PC-3 (cell line): ENCODE data around the gene USP20. TPM values are rescaled to one million over a fixed set of nuclear protein-coding genes. Genes with fewer than 3 reads are reported as not detected.
A peak's percentile ranks its signal among the peaks of the same experiment; 100 is the strongest.

ENCODE experiments used
- ATAC-seq: fragments of 200-7000 bp; cut with Tn5 transposase; 2 replicates; pipeline ENCODE4 v1.9.1; 2020; ENCODE audit warnings: mild to moderate bottlenecking, moderate library complexity
- Bru-seq: library from RNA; stranded (reverse); fragments of 400-500 nt; gene quantifications from one replicate; lab custom pipeline; 2021; lab: Mats Ljungman, UMichigan
- BruChase-seq, 2 experiments: library from RNA; stranded (reverse); fragments of 400-500 nt; gene quantifications; one replicate each; lab custom pipeline; 2021; lab: Mats Ljungman, UMichigan
- BruUV-seq: library from RNA; stranded (reverse); fragments of 400-500 nt; replicated peaks from 2 replicates; lab custom pipeline; 2021; lab: Mats Ljungman, UMichigan
- CTCF ChIA-PET: fragments of 300-600 bp; sonication (Branson Sonifier 250); formaldehyde crosslinking; loops from one replicate; lab custom pipeline; 2022; ENCODE audit warnings: antibody characterized with exemption; lab: Charles Lee
- POLR2A ChIA-PET: fragments of 300-600 bp; sonication (Branson Sonifier 250); formaldehyde crosslinking; loops from one replicate; lab custom pipeline; 2022; ENCODE audit warnings: antibody characterized with exemption; ENCODE audit not compliant: unreplicated experiment; lab: Charles Lee
- DNase-seq: peaks from one replicate; pipeline ENCODE4 v3.0.0-alpha.2; 2015
- H2AFZ ChIP-seq: fragments of 300-600 bp; sonication (generic); 2 replicates; pipeline ENCODE4 v1.6.0; 2016; ENCODE audit warnings: antibody characterized with exemption, low read length
- H3F3A ChIP-seq: fragments of 300-600 bp; sonication (generic); one replicate; pipeline ENCODE4 v1.6.0; 2017; ENCODE audit warnings: antibody characterized with exemption, low read length, control low read depth, mild to moderate bottlenecking; ENCODE audit not compliant: unreplicated experiment
- H3K27ac ChIP-seq: fragments of 300-600 bp; sonication (generic); 2 replicates; pipeline ENCODE4 v1.5.1; 2016; ENCODE audit warnings: mild to moderate bottlenecking, low read length
- H3K27me3 ChIP-seq: fragments of 300-600 bp; sonication (generic); 2 replicates; pipeline ENCODE4 v1.6.1; 2016; ENCODE audit warnings: low read length, mixed read lengths
- H3K36me3 ChIP-seq: fragments of 300-600 bp; sonication (generic); 2 replicates; pipeline ENCODE4 v1.6.1; 2016; ENCODE audit warnings: low read depth, mixed run types, low read length, mixed read lengths
- H3K4me1 ChIP-seq: fragments of 300-600 bp; sonication (generic); 2 replicates; pipeline ENCODE4 v1.5.1; 2016; ENCODE audit warnings: low read length; ENCODE audit not compliant: insufficient read depth
- H3K4me2 ChIP-seq: fragments of 300-600 bp; sonication (generic); 2 replicates; pipeline ENCODE4 v1.6.0; 2016; ENCODE audit warnings: low read length
- H3K4me3 ChIP-seq: fragments of 300-600 bp; sonication (generic); 2 replicates; pipeline ENCODE4 v1.5.1; 2016; ENCODE audit warnings: mild to moderate bottlenecking, low read length, mixed read lengths
- H3K79me2 ChIP-seq: fragments of 300-600 bp; sonication (generic); 2 replicates; pipeline ENCODE4 v1.6.1; 2017; ENCODE audit warnings: low read length, mixed read lengths
- H3K9ac ChIP-seq: fragments of 300-600 bp; sonication (generic); 2 replicates; pipeline ENCODE4 v1.6.0; 2016; ENCODE audit warnings: mild to moderate bottlenecking, low read length
- H3K9me2 ChIP-seq: fragments of 300-600 bp; sonication (generic); replicated peaks from 2 replicates; pipeline ENCODE4 v1.6.1; 2016; ENCODE audit warnings: mixed run types, low read length, mixed read lengths
- H3K9me3 ChIP-seq: fragments of 300-600 bp; sonication (generic); 2 replicates; pipeline ENCODE4 v1.6.1; 2016; ENCODE audit warnings: low read length, mixed read lengths
- H4K20me1 ChIP-seq: fragments of 300-600 bp; sonication (generic); 2 replicates; pipeline ENCODE4 v1.6.1; 2016; ENCODE audit warnings: low read length, mixed read lengths
- EZH2 ChIP-seq: fragments of 300-600 bp; sonication (generic); IDR thresholded peaks from one replicate; pipeline ENCODE4 v1.6.1; 2017; ENCODE audit warnings: antibody characterized with exemption, mild to moderate bottlenecking, low read length; ENCODE audit not compliant: unreplicated experiment
- EZH2phosphoT487 ChIP-seq: fragments of 300-600 bp; sonication (generic); IDR thresholded peaks from 2 replicates; pipeline ENCODE4 v1.6.1; 2018; ENCODE audit warnings: mild to moderate bottlenecking, antibody characterized with exemption, low read length, borderline replicate concordance
- intact Hi-C: fragments of 100-400 bp; cut with micrococcal nuclease; formaldehyde crosslinking; loops from 2 replicates; pipeline ENCODE4 v1.9.0; 2023
- long read RNA-seq: library from polyadenylated mRNA; unstranded; transcript quantifications from one replicate; pipeline ENCODE4 v2.0.0, GENCODE V29; 2021; ENCODE audit not compliant: unreplicated experiment
- total RNA-seq: library from RNA; depleted of rRNA; stranded (reverse); fragments of >200 nt; gene quantifications from 2 replicates; pipeline ENCODE4 v1.2.3, GENCODE V29; 2014; rRNA removed
- TF ChIP-seq, protein P1 (sequence below): fragments of 300-600 bp; sonication (generic); conservative IDR thresholded peaks from 2 replicates; pipeline ENCODE4 v1.5.1; 2017; ENCODE audit warnings: antibody characterized with exemption, low read depth, mild to moderate bottlenecking, low read length

USP20 gene
- total RNA-seq (15.0 and 16.2 TPM in 2 replicates), Bru-seq, nascent RNA (percentile 54 among the genes with signal in this experiment), BruChase-seq, experiment 1, labeled RNA remaining after a 6-hour chase (percentile 61 among the genes with signal in this experiment), BruChase-seq, experiment 2, labeled RNA remaining after a 2-hour chase (percentile 57 among the genes with signal in this experiment)
- long read RNA-seq, full-length matches to known transcripts, result 10 of 60 reads
- long read RNA-seq, partial matches to known transcripts, result 25 of 60 reads
- long read RNA-seq, other reads (novel, unspliced or antisense), result 25 of 60 reads

DNA sequence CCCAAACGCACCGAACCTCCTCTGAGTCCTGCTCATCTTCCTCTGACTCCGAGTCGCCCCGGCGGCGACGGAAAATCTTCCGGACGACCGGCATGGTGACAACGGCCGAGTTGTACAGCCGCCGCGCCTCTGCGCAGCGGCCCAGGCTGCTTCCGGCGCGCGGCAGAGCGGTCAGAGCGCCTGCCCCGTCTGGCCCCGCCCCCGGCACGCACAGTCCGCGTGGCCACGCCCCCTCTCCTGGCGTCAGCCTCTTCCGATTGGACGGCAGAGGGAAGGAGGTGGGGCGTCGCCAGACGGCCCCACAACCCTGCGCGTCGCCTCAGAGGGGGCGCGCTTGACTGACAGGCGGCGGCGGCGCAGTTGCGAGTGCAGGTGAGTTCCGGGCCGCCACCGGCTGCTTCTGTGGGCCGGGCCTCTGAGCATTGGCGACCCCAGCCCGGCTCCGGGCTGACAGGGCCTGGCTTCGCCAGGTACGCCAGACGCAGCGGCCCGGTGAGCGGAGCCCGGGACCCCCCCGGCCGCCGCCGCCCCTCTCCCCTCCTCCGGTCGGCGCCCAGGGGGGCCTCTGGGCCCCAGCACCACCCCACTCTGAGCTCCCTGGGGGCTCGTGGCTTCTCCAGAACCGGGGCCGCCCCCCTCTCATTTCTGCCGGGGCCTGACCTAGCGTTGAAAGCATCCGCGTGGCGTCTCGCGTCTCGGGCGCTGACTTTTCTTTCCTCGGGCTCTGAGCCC lies at the start of gene USP20, which contains the start of gene C9orf78:
USP20 (plus strand) TSS at position 331 of the 732 bp plus-strand sequence. CDS start 17,098 bp downstream, outside the sequence.
C9orf78 (minus strand) TSS at position 148 of the 732 bp plus-strand sequence; CDS start at position 94, 54 bp downstream.
- Histone ChIP-seq H3K27ac (no peak within 1 kb of the TSS), H3K4me3 (peak within 1 kb of the TSS; percentile 82), H3K4me2 (peak within 1 kb of the TSS; percentile 97), H3K9me2 (no peaks in the 10 kb centered on the region), H3K27me3 (no peaks in the 10 kb centered on the region), H3K9me3 (no peaks in the 10 kb centered on the region), H3K79me2 (peaks cover 50% of the 10 kb centered on the region), H3K36me3 (0 out of 2 replicates have a peak, but pooled peaks cover 4% of the 10 kb centered on the region), H3K9ac (peak within 1 kb of the TSS; percentile 86), H3K4me1 (peaks cover 33% of the 10 kb centered on the region), H4K20me1 (no peaks in the 10 kb centered on the region), H2AFZ (peak within 1 kb of the TSS; percentile 75), H3F3A (no peaks in the 10 kb centered on the region)
- POLR2A ChIA-PET, result interaction anchor here (0.6 kb wide), 1 partner anchor 799 kb away, joined by 6 read pairs; the partner anchor contains the start of gene MIGA2
- no peak for TF ChIP-seq EZH2phosphoT487
- TF ChIP-seq, protein P1, sequence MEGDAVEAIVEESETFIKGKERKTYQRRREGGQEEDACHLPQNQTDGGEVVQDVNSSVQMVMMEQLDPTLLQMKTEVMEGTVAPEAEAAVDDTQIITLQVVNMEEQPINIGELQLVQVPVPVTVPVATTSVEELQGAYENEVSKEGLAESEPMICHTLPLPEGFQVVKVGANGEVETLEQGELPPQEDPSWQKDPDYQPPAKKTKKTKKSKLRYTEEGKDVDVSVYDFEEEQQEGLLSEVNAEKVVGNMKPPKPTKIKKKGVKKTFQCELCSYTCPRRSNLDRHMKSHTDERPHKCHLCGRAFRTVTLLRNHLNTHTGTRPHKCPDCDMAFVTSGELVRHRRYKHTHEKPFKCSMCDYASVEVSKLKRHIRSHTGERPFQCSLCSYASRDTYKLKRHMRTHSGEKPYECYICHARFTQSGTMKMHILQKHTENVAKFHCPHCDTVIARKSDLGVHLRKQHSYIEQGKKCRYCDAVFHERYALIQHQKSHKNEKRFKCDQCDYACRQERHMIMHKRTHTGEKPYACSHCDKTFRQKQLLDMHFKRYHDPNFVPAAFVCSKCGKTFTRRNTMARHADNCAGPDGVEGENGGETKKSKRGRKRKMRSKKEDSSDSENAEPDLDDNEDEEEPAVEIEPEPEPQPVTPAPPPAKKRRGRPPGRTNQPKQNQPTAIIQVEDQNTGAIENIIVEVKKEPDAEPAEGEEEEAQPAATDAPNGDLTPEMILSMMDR, result no peak
- no peak for TF ChIP-seq EZH2
- intact Hi-C loops, result no loop called here
- DNase-seq (peak; percentile 95), ATAC-seq (peak; percentile 82)
- no TSS peak for BruUV-seq
- CTCF ChIA-PET, result no interaction called here

DNA sequence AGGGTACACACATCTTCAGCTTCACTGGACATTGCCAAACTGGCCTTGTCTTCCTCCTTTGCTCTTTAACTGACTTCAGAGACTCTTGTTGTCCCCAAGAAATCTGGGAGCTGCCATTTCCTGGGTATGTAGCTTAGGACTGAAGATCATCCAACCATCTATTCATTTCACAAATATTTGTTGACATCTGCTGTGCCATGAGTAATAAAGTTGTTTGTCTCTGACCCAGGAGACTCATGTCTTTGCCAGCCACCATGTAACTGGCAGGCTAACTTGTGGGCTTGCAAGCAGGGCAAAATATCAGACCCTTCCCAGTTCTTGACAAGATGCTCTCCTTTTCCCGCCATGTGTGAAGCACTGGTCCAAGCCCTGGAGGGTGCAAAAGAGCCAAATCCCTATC lies 49.4 kb upstream of the USP20 start:
- H3K79me2 ChIP-seq, result no peaks in the 10 kb centered on the region
- BruUV-seq, result no TSS peak
- no peak overlapping the region for H3K9ac ChIP-seq
- H2AFZ ChIP-seq, result no peak overlapping the region
- H3K27me3 ChIP-seq, result no peaks in the 10 kb centered on the region
- ATAC-seq (no peak), DNase-seq (no peak)
- H3F3A ChIP-seq, result no peaks in the 10 kb centered on the region
- POLR2A ChIA-PET, result no interaction called here
- TF ChIP-seq EZH2 (no peak), EZH2phosphoT487 (no peak)
- TF ChIP-seq, protein P1, result no peak
- H3K4me3 ChIP-seq, result no peak overlapping the region
- H3K9me2 ChIP-seq, result no peaks in the 10 kb centered on the region
- no peak overlapping the region for H3K27ac ChIP-seq
- no peaks in the 10 kb centered on the region for H4K20me1 ChIP-seq
- H3K4me2 ChIP-seq, result no peak overlapping the region
- CTCF ChIA-PET, result no interaction called here
- intact Hi-C loops, result no loop called here
- H3K36me3 ChIP-seq, result no peaks in the 10 kb centered on the region
- no peaks in the 10 kb centered on the region for H3K4me1 ChIP-seq
- no peaks in the 10 kb centered on the region for H3K9me3 ChIP-seq
